HG03025 (cell line): Measurements from ENCODE around the gene SORCS2.
"Not testable (repeated sequence)": the region's sequence is repeated elsewhere in the genome, so short reads cannot be mapped to it uniquely, and the experiment has no call there.

ENCODE experiments used
- ATAC-seq: cut with Tn5 transposase; IDR thresholded peaks from one replicate; pipeline ENCODE4 v1.9.1; 2021; ENCODE audit warnings: mild to moderate bottlenecking, moderate library complexity; ENCODE audit not compliant: unreplicated experiment, low FRiP score

The SORCS2 gene

DNA sequence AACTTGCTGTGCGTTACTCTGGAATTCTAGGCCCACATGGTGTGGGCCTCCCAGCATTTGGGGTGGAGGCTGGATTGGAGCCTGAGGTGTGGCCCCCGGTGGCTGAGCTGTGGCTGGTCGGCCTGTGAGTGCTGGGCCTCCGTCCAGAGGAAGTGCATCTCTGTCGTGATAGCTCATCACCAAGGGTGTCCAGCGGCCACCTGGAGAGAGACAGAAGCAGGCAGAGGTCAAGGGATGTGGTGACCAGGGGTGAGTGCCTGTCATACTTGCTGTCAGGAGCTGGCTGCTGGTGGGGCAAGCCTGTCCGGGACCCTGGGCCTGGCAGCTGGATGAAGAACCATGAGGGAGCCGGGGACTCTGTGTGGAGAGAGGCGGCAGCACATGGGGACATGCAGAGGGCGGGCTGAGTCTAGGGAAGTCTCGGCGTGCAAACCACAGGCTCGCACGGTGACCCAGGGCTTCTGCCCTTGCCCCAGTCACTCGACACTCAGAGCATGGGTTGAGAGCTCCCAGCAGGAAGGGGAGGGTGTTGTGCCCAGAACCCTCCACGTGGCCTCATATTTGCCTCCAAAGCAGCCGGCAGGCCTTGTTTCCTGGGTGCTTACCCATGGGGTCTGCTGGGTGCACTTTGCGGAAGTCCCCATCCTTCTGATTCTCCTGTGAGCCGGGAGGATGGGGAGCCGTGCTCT lies 6.2 kb downstream of the SORCS2 start:
- no peak for ATAC-seq

DNA sequence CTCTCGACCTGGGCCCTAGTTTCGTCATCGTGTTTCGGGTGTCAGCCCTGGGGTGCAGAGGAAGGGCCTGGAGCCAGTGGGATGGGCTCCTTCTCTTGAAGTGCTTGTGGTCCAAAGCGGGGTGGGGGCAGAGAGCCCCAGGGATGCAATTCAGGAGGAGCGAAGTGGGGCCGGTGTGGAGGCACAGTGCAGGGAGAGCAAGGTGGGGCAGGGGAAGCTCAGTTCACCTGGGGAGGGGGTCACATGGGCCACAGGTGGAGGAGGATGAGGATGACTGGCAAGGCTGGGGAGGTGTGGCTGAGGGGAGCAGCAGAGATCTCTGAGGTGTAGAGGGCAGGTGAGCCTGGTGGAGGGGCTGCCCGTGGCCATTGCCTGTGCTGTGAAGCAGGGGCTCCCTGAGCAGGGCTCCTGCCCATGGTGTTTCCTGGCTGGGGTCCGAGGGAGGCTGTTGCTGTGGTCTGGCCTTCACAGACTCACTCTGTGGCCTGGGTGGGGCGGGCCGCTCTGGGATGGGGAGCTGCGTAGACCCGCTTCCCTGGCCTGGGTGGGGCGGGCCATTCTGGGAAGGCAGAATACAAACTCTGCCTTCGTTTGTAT lies 6.9 kb downstream of the SORCS2 start:
- ATAC-seq, result no peak

DNA sequence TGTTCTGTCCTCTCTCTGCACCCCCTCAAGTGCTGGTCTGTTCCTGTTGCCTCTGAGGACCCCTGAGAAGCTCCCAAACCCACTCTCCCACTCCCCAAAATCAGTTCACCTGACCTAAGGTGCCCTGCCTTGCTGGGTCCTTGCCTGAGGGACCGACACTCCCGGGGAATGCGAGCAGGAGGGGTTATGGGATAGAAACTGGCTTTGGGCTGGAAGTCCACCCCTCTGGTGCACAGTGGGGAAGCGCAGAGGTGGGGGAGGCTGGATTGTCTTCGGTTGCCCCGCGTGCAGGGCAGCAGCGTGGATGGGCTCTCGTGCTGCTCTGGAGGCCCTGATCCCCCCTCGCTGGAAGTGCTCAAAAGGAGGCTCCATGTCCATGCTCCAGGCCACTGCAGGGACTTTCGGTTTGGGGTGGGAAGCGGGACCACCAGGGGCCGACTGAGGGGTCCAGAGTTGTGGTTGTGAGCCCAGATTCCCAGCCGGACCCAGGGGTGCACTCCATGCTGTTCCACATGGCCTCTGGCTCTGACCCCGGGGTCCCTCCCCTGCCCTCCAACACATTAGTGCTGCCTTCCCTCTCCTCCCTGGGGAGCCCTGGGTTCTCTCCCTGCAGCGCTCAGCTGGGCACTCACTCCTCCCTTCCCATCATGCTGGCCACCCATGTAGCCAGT lies 7.6 kb downstream of the SORCS2 start:
- no peak for ATAC-seq

DNA sequence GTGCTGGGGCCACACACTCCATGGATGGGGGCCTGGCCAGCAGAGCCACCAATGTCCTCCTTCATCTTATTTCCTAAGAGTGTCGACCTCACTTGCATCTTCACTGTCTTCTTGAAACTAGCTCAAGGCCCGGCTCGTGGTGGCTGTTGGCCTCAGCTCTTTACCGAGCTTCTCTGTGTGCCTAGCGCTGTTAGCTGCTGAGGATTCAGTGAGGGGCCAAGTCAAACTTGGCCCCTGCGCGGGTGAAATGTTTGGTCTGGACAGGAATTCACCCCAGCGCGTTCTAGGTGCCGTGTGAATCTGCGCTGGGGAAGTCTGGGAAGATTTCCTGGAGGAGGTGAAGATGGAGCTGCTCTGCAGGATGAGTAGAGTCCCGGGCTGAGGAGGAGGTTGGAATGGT lies 8.5 kb downstream of the SORCS2 start:
- no peak for ATAC-seq

DNA sequence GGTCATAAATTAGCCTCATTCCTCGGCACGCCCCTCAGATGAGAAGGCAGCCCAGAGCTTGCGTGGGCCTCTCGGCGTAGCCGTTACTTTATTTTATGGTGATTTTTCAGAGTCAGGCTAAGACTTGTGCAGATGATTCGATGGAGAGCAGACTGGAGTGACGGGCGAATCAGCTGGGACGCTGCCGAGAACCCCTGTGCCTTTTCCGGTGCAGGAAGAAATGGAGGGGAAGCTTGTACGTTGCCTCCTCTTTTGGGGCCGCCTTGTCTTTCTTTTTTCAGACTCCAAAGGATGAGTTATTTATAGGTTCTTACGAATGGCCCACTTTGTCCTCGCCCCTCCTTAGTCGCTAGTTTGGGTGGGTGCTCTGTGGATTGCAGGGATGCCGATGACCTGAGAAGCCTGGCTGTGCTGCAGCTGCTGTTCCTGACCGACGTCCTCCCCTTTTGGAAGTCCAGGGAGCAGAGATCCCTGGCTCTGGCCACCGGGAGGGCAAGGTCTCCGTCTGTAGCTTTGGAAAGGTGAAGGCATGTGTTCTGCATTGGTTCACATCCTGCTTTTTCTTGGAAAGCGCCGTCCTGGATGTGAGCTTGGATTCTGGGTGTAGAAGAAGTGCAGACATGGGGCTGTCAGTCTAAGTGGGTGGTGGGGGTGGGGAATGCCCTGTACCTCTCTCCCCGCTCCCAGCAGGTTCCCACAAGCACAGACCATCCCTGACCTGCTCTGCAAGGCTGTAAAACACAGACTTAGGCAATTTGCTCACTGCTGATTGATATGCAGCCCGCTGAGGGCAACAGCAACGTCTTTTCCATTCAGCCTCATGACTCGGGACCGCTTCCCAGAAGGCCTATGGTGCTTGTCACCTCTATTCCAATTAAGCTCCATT lies 9.3 kb downstream of the SORCS2 start:
- ATAC-seq, result no peak

DNA sequence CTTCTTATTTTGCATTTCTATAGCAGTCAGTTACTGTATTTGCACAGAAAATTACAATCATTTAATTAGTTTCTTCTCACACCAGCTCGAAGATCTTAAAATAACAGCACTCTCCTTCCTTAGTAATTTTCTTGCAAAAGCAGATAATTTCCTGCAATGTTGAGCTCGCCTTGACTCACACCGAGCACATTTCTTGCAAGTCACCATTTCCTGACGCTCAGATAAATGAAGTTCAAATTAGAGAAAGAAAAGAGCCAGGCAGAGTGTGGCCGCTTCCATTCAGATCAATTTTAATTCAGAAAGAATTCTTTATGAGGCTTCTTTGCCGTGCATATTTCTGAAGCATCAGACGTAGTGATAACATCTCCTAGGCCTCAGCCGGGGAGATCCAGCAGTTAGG lies 10.1 kb downstream of the SORCS2 start:
- ATAC-seq, result no peak

DNA sequence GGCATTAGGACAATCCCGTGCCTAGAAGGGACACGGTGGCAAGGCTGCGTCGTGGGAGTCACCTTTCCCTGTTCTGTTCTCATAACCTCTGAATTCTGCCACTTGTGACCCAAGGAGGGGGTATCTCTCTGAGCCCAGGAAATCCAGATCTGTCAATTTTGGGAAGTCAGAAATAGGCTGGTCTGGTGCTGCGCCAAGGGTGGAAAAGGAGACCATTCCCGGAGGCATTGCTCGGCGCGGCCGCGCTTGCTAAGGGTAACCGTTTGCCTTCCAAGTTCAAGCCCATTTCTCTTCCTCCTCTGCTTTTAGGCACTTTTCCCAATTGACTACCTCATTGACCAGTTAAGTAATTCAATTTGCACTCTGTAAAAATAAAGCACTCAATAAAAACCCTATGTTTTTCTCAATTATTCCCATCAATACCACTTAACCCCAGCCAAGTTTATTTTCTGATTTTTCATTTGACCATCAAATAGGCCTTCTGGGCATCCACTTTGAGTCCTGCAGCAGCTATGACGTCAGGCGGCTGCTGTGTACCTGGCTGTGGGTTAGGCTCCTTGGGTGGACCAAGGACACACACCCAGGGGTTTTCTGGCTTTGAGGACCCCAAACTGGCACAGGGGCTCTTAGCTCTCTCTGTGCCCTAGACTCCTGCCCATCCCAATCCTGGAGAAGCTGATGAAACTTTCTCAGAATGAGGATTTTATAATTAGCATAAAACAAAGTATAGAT lies 12.5 kb downstream of the SORCS2 start:
- ATAC-seq, result no peak

DNA sequence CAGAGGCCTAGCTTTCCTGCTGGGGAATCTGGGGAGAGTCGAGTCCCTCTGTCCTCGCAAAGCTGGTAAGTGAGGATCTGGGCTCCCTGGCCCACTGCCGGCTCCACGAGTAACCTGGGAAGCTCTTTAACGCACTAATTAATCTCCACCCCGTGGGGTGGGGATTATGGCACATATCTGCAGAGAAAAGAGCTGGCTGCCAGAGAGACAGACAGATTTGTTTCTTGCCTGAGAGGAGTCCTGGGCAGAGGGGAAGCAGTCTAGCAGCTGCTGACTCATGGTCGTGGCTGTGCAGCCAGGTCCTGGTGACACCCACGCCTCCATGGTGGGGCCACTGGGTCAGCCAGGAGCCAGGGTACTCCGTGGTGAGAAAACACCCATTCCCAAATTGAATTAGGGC lies 14.0 kb downstream of the SORCS2 start:
- ATAC-seq, result no peak

DNA sequence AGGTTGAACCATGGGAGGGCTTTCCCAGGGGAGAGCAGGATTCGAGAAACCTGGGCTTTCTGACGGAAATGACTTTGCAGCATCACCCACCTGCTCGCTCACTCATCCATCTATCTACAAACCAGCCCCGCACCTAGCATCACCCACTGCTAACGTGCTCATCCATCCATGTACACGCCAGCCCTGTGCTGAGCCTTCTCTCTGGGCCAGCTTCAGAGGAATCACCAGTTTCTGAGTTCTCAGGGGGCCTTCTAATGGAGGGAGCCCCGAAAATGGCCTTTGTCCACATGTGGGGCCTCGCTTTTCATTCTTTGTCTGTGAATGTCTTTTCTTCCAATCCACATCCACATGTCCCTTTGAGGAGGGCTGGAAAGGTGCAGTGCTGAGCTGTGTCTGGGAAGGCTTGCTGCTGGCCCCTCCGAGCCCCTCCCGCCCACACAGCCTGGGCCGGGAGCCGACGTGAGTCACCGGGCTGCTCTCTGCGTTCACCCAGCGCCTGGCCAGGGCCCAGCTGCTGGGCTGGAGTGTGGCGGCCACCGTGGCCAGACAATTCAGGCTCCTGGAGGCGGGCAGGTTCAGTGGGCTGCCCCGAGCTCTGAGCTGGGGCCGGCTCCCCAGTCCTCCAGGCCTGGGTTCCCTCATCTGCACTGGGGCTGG lies 14.7 kb downstream of the SORCS2 start:
- ATAC-seq, result no peak

DNA sequence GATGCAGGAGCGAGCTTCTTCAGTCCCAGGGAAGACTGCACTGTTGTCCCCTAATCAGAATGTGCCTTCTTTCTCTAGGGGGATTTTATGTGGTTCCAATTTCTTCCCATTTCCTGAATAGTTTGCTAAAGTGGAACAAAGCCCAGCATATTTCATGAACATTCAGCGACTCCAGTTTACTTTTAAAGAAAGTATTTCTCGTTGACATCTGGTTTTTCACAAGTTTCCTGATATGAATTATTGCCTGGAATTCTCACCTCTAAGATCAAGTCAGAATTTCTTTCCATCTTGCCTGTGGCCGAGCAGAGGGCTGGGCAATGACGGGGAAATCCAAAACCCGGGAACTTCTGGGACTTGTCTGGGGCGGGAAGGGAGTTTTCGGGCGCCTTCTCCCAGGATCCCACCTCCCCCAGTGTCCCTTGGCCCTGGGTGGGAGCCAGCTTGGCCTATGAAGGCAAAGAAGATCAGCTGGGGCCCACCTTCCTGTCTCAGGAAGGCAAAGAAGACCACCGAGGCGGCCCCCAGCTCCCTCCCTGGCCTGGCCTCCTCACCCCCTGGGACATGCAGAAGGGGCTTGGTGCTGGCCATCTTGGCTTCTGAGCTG lies 15.4 kb downstream of the SORCS2 start:
- no peak for ATAC-seq

DNA sequence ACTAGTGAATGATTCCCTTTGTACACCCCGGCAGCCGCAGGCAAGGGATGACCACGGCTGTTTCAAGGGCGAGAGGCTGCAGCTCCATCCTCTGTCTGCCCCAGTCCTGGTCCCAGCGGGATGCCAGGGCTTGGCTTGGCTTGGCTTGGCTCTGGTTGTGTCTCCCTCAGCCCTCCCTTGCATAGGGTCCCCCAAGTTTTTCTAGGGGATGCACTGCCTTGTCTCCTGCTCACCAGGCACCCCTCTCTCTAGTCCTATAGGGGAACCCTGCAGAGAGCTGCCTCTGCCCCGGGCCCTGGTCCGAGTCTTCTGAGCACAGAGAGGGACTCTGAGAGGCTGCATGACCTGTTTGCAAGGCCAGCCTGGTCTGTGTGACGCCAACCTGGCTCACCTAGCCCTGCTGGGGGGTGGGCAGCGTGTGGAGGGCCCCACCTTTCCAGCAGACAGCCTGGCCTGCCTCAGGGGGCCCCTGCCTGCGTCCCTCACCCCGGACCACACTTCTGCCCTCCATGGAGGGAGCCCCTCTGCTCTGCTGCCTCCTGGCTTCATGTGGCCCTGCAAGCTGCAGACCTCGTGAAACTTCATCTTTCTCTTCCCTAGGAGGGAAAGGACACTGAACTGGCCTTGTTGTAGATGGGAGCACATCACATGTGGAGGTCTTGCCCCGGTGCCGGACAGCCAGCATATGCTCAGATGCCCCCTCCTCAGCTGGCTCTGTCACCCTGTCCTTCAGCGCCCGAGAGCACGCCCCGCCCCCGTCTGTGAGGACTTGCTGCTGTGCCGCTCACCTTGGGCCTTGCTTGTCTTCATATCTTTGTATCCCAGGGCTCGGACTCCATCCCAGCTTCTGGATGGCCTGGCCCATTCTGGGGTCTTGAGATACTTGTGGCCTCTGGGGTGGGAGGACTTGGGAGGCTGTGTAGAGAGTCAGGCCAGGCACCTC lies 16.4 kb downstream of the SORCS2 start:
- no peak for ATAC-seq

DNA sequence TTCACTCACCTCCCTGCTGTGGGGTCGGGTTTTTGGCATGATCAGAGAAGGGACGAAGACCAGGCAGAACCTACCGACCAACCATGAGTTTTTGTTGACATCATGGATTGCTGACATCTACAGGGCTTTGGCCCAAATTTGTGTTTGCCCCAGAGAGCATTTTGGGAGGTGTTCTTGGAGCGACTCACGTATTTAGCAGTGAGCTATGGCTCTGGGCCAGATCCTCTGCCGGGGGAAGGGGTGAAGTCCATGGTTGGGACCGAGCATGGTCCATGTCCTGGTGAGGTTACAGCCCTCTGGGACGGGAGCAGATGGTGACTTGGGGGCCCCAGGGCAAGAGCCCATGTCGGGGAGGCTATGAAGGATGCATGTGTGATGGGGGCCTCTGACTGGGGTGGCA lies 17.4 kb downstream of the SORCS2 start:
- no peak for ATAC-seq

DNA sequence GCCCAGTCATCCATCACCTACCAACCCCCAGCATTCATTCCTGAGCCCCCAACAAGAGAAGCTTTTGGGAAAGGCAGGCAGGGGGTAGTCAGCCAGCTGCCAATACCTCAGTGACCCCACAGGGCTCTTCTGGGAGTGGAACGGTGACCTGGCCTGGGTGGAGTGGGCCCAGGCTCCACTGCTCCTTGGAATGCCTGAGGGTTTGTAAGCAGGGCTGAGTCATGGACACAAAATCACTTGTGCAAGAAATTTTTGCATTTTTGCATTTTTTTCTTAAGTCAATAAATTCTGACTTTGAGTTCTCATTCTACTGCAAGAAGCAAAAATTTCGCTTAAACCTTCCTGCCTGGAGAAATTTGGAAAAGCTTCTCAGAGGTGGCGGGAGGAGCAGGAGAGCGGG lies 18.5 kb downstream of the SORCS2 start:
- no peak for ATAC-seq

DNA sequence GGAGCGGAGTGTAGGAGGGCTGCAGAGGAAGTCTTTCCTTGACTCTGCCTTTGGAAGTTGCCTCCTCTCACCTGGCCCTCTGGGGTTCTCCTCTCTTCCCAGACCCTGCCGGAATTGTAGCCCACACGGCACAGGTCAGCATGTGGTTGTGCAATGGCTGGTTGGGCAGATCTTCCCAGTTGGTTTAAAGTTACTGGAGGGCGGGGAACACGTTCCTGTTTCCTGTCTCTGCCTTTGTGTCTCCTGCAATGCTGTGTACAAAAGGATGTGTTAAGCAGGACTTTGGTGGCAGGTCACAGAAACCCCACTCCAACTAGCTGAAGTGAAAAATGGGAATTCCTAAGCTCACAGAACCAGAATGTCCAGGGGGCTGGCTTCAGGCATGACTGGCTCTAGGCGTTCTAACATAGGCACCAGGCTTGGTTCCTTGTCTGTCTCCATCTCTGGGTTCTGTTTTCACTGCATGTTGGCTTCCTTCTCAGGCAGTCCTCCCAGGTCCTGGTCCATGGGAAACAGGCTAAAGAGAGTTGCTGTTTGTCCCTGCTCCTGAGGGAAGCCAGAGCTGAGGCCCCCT lies 19.9 kb downstream of the SORCS2 start:
- ATAC-seq, result no peak

DNA sequence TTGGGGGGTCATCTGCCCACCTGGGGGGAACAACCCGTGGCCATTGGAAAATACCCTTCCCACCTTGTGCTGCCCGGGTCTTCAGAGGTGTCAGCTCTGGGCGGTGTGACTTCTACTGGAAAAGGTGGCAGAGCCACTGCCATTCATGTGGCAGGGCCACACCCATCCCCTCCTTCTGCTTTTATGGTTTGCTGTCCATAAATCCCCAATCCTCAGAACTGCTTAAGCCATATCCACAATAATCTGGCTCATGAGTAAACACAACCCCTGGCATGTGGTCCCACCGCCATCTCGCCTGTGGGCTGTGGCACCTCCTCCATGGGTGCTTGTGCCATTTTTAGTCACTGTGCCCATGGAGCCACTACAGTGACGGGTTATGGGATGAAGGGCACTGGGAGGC lies 20.6 kb downstream of the SORCS2 start:
- ATAC-seq, result no peak

DNA sequence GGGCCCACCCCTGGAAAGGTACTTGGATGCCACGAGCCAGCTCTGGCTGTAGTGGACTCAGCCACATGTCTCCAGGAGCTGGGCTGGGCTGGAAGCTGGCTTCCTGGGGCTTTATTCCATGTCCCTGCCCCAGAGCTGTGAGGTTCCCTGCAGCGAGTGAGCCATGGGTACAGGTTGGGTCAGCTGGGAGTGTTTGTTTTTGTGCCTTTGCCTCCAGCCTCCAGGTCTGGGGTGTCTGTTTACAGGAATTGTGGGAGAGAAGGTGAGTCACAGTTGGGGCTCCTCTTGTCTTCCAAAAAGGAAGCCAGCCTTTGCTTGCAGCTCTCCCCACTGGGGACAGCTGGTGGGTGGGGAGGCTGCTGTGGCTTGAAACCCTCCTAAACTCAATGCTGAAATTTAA lies 21.5 kb downstream of the SORCS2 start:
- no peak for ATAC-seq

DNA sequence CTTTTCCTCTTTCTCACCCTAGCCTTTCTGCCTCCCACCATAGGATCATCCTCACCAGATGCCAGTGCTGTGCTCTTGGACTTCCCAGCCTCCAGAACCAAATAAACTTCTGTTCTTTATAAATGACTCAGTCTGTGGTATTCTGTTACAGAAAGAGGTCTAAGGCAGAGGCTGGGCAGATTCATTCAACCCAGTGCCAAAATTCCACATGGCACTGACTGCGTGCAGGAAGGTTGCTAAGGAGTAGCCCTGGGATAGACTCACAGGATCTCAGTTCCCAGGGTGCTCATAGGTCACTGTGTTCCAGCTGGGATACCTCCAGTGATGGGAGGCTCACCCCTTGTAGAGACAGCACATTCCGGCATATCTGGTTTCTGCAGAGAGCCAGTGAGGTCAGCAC lies 22.0 kb downstream of the SORCS2 start:
- no peak for ATAC-seq

DNA sequence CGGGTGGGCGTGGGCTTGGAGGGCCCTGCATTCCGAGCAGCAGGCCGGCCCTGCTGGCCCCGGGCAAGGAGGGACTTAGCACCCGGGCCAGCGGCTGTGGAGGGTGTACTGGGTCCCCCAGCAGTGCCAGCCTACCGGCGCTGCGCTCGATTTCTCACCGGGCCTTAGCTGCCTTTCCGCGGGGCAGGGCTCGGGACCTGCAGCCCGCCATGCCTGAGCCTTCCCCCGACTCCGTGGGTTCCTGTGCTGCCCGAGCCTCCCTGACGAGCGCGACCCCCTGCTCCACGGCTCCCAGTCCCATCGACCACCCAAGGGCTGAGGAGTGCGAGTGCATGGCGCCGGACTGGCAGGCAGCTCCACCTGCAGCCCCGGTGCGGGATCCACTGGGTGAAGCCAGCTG lies 22.8 kb downstream of the SORCS2 start:
- not testable (repeated sequence) for ATAC-seq
